Activated CD4-positive, alpha-beta T cell treated with anti-CD3 and anti-CD28 coated beads for 48 hours (primary cell): ENCODE data around the gene OR51A2.
"Not testable (repeated sequence)": the region's sequence is repeated elsewhere in the genome, so short reads cannot be mapped to it uniquely, and the experiment has no call there.

Source experiments
- DNase-seq: peaks from one replicate; pipeline ENCODE4 v3.0.0-alpha.2; 2020

Gene OR51A2, protein sequence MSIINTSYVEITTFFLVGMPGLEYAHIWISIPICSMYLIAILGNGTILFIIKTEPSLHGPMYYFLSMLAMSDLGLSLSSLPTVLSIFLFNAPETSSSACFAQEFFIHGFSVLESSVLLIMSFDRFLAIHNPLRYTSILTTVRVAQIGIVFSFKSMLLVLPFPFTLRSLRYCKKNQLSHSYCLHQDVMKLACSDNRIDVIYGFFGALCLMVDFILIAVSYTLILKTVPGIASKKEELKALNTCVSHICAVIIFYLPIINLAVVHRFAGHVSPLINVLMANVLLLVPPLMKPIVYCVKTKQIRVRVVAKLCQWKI

DNA sequence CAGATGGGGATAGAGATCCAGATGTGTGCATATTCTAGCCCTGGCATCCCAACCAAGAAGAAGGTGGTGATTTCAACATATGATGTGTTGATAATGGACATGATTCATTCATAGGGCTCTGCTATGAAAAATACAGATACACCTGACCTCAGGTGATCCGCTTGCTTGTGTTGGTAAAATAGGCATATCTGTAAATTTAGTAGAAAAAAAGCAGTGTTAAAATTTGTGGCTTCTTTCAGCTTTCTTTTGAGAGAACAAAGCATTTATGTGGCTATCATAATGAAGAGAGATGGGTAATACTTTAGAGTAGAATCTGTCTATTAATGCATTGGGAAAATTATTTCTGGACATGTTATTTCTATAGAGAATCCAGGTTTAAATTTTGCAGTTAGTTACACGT lies at the start of gene OR51A2:
TSS of gene OR51A2 (minus strand) at position 101 of the 400 bp plus-strand sequence. CDS start at position 101, 0 bp downstream.
- DNase-seq = not testable (repeated sequence)

DNA sequence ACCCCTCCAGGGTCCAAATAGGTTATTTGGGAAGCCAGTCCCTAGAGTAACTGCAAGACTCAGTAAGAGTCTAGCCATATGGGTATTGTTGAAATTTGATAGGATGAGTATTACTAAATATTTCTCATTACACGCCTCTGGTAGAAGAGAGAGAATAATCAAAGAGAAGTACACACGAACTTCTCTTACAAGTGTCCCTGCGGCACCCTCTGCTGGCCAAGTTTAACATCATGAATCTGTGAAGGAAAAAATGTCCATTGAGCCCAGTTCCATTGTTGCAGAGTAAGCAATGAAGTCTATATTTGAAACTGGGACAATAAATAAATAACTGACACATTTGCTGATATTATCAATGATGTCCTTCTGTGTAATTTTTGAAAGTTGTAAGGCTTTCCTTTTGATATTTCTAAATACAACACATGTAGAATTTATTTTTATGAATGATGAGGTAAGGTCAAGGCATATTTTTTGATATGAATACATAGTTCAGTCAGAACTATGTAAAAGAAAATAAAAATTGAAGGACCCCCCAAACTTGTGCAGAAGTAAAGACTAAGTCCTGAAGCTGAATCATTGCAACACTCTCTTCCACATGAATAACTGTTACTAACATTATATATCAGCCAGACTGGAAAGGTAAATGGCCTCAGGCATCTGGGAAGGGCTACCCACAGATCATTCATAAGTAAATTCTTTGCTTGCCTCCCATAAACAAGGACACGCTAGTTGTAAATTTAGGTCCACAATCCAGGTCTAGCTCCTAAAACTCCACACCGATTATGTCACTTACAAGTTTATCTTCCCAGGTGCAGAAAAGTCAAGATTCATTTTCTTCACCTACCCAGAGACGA lies 49.1 kb upstream of the OR51A2 start:
- DNase-seq = peak; percentile 54

DNA sequence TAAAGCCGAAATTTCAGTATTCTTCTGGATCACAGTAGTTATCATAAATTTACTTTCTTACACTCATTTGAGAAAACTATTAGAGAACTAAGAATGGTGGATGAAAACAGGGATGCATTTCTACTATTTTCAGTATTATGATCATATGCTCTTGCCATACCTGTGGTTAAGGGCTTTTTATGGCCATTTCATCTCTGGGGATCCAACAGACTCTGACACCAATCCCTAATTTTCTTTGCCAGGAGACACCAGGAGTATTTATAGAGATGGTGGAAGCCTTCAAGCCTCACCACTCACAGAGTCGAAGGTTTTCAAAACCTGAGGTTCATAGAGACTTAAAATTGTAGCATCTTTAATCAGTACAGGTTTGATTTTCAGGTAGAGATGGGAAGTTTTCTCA lies 39.0 kb upstream of the OR51A2 start, which contains the start of gene OR51L1:
TSS of gene OR51L1 (plus strand) at position 301 of the 400 bp plus-strand sequence. CDS start 4,132 bp downstream, outside the sequence.
- DNase-seq = no peak

DNA sequence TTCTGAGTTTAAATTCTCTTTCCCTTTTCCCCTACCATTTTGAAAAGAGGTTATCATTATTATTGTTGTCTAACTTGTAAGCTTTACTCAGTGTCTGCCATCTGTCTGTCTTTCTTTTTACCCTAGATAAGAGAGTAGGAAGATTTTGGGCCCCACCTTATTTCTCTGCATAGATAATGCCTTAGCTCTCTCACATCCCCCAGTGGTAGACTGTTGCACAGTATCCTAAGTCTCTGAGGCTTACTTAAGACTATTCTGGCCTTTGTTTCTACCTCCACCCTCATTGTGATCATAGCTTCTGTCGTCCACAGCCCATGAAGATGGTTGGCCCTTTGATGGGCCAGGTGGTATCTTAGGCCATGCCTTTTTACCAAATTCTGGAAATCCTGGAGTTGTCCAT lies 35.5 kb upstream of the OR51A2 start:
- no peak for DNase-seq

DNA sequence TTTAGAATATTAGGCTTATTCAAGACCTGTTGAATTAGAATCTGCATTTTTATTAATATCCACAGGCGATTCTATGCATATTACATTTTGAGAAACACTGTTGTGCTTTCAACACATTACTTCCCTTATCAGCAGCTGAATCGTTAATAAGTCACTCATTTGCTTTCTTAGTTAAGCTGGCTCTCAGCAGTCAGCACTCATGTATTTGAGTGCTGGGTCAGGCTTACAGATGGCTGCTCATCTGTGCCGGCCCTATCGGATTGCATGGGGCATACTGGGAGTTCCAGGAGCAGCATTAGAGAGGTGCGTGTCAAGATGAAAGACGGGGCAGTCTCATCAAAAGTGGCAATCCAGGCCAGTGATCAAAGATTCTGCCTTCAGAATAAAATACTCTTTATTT lies 28.3 kb upstream of the OR51A2 start:
- no peak for DNase-seq

DNA sequence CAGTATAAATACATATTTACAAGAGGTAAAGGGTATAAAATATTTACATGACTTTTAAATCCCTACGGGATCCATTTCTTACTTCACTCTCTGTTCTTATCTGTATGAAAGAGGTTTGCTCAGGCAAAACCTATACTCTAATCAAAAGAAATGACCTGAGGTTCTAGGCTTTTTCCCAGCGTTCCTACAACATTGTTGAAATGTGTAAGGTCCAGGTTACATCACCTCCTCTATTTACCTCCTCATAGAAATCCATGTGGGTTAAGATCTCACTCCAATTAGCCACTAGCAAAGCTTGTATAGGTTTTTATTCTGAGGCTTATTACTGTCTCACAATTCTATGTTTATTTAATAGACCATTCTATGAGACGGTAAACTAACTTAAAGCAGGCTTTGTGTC lies 27.2 kb upstream of the OR51A2 start:
- no peak for DNase-seq

DNA sequence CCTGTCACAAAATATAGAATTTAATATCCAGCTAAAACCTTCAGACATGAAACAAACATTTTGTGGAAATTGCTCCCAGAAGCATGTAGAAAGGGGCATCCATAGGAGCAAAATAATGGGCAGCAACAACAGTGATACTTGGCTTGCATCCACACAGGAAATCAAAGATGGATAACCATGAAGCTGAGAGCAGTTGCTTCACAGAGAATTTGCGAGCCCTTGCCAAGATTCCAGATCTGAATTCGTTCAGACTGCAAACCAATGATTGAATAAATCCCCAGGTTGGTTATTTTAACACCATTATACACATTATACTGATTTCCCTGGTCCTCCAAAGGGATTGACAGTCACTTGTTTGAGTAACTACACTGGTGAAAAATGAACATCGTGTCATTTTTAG lies 23.5 kb upstream of the OR51A2 start:
- no peak for DNase-seq

DNA sequence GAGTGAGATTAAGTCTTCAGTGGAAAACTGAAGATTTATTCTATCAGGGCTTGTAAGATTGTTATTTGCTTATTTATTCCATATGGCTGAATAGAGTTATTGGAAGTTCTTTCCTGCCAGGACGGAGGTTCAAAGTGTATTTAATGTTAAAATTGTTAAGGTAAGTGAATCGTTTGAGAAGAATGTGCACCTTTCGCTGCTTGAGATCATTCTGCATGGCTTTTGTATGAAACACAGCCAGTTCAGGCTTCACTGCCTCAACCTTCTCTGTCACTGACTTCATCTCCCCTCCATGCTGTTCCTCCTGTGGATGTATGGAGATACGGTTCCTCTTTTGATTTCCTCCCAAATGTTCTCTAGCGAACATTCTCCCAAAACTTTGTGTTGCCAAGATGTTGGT lies 19.9 kb upstream of the OR51A2 start:
- no peak for DNase-seq

DNA sequence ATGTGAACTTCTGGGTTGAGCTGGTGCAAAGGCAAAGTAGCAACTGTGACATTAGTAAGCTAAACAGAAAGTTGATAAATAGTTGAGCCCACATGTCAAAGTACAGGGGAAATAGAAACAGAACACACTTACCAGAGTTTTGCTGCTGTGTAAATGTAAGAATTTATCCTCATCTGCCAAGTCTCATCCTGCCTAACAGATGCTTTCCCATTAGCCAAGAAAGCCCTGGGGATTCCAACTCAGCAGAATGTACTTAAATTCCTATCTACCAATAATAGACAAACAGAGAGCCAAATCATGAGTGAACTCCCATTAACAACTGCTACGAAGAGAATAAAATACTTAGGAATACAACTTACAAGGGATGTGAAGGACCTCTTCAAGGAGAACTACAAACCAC lies 7.3 kb upstream of the OR51A2 start:
- no peak for DNase-seq

DNA sequence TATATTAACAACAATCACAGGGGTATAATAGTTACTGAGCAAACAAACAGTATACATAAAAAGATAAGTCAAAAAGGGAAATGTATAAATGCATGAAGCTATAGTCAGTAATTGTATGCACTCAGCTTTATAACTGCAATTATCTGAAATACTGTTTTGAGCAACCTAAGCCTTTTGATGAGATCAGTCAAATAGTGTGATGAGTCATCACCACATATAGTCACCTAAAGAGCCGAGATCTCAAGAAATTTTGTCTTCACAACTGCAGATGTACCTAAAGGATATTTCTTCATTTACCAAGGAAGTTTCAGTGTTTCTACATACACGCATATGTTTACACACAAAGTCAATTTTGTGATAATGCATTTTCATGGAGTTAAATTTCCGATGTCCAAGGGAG lies 5.4 kb upstream of the OR51A2 start:
- DNase-seq = no peak

DNA sequence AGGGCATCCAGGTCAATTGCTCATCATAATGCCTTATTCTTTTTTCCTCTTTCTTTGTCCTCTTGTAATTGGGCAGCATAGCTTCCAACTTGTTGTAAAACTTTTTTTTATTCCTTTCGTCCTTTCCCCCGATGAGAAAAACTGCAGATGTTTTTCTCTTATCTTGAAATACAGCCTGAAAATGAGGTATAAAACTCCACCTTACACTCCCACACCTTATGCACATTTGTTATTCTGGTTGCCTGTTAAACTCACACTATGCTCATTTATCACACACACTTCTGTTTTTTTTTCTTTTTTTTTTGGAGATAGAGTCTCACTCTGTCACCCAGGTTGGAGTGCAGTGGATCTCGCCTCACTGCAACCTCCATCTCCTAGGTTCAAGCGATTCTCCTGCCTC lies 1.9 kb upstream of the OR51A2 start:
- DNase-seq = no peak

DNA sequence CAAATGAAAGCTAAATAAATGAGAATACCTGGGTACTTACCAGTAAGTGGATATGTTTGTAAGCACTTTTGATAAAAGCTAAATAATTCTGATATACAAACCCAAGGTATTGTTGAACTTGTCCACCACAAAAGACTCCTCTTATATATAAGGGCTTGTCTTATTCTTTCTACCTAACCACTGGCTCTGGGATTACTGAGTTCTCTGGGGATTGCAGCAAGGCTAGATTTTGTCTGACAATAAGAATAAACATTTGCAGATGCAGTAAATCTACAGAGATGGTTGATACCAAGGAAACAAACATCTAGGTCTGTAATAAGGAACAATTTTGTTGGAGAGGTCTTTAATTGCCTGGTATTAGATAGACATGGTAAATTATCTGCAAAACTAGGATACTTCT lies 8.0 kb downstream of the OR51A2 start, which contains the start of gene OR51A4:
TSS of gene OR51A4 (minus strand) at position 101 of the 400 bp plus-strand sequence. CDS start 505 bp downstream, outside the sequence.
- DNase-seq = no peak

DNA sequence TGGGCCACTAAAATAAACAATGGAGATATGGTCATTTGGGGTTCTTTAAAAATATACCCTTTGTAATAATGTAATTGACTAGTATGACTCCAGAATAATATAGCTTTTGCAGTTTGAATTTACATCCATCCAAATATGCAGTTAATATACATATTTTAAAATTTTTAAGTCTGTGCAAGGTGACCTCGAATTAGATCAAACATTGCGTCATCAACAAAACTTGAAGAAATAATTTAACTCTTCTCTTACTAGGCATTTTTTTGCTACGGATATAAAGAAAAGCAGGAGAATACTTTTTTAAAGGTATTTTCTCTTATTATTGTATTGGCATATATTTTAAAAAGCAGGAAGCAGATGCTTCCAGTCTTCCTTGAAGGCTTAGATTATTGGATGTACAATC lies 18.8 kb downstream of the OR51A2 start:
- no peak for DNase-seq

DNA sequence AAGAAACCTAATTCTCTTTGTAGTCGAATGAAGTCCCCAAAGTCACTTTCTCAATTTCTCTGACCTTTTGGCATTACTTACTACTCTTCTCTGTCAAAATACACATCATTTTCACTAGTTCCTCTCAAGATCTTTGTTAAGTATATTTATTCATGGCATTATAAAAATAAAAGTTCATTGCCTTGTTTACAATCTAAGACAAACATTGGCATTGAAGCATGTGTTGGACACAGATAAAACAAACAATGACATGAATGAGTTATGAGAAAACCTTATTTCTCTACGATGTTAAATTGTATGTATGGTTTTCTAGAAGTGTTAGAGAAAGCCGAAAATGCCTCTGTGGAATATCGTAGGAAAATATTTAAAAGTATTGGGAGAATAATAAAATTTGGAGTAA lies 22.8 kb downstream of the OR51A2 start:
- DNase-seq = no peak

DNA sequence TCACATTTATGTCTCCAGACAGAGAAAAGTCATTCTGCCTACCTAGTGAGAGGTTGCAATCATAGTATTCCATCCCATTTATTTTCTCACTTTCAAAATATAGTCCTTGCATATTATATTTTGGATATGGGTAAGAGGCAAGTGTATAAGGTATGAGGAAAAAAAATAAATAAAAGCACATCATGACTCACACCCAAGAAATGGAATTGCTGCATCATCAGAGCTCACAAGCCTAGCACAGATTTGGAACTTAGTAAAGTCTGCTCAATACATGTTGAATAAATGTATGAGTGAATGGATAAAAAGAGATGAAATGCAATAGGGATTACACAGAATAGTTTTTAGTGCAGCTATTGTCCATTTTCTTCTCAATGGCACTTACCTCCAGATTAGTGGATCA lies 28.9 kb downstream of the OR51A2 start:
- DNase-seq = no peak

DNA sequence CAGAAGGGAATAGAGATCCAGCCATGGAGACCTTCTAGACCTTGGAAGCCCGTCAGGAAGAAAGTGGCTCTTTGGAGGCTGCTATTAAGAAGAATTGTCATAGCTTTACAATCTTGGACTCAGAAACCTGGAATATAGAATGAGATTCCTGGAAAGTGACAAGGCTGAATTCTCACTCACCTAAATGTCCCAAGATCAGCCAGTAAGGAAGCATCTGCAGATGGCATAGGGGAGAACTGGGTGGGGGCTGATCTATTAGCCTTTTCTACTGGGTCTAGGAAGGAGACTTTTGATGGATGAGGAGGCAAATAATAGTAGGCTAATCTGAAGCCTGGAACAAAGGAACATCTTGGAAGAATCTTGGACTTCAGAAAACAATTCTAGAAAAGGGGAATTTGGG lies 31.3 kb downstream of the OR51A2 start, which contains the start of gene OR51G1:
TSS of gene OR51G1 (minus strand) at position 101 of the 400 bp plus-strand sequence. CDS start at position 101, 0 bp downstream.
- no peak for DNase-seq

DNA sequence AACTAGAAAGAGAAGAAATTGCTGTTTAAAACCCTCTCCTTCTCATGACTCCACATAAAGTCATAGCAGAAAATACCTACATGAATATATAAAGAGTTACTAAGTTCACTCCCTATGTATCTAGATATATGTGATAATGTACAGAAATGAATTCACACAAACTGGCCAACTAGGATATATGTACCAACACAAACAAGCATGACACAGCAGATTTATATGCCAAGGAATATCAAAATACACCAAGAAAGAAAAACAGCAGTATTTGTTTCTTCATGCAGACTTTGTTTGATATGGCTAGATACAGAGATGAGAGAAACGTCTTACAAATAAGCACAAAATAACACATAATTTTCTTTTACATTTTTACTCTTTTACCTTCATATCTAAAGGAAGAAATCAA lies 33.2 kb downstream of the OR51A2 start:
- DNase-seq = no peak

DNA sequence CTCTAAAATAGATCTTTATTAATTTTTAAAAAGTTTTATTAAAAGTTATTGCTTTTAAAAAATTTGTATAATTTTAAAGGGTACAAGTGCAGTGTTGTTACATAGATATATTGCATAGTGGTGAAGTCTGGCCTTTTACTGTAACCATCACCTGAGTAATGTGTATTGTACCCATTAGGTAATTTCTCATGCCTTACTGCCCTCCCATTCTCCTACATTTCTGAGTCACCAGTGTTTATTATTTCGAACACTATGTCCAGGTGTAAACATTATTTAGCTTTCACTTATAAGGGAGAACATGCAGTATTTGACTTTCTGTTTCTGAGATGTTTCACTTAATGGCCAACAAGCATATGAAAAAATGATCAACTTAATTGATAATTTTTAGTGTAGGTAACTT lies 33.7 kb downstream of the OR51A2 start:
- no peak for DNase-seq

DNA sequence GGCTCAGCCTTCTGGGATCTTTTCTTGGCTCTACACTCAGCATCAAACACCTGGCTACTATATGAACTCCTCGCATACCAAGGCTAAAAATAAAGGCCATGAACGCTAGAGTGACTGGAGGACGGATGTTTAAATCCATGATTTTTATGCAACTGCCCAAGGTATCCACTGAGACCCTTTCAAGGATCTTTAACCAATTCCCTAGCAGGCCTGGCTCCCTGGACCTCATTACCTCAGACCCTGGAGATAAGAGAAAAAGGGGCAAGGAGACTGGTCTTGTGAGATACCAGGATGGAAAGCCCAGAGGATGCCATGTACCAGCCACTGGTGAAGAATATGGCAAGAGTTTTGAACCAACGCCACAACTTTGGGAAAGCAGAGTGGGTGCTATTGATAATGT lies 36.3 kb downstream of the OR51A2 start, which contains the start of gene OR51G2:
TSS of gene OR51G2 (minus strand) at position 101 of the 400 bp plus-strand sequence. CDS start 3,687 bp downstream, outside the sequence.
- DNase-seq = no peak

DNA sequence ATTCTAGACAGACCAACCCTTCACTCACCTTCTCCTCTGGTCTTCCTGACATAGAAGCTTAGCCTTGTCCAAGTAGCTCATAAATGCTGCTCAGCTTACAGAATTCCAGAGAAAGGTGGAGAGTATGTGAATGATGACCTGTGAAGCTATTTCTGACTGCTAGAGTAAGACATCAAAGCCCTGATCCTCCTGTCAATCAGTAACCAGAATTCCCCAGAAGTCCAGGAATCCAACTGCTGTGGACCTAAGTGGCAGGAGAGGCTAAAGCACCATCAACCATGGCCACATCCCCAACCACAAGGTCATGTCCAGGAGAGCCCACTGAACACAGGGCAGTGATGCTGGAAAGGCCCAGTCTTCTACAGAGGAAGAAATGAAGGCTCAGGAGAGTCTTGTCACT lies 38.9 kb downstream of the OR51A2 start:
- no peak for DNase-seq
